Measurements from ENCODE around the gene EGF.
A peak's percentile ranks its signal among the peaks of the same experiment; 100 is the strongest.
"Not testable (repeated sequence)": the region's sequence is repeated elsewhere in the genome, so short reads cannot be mapped to it uniquely, and the experiment has no call there.

EGF gene

DNA sequence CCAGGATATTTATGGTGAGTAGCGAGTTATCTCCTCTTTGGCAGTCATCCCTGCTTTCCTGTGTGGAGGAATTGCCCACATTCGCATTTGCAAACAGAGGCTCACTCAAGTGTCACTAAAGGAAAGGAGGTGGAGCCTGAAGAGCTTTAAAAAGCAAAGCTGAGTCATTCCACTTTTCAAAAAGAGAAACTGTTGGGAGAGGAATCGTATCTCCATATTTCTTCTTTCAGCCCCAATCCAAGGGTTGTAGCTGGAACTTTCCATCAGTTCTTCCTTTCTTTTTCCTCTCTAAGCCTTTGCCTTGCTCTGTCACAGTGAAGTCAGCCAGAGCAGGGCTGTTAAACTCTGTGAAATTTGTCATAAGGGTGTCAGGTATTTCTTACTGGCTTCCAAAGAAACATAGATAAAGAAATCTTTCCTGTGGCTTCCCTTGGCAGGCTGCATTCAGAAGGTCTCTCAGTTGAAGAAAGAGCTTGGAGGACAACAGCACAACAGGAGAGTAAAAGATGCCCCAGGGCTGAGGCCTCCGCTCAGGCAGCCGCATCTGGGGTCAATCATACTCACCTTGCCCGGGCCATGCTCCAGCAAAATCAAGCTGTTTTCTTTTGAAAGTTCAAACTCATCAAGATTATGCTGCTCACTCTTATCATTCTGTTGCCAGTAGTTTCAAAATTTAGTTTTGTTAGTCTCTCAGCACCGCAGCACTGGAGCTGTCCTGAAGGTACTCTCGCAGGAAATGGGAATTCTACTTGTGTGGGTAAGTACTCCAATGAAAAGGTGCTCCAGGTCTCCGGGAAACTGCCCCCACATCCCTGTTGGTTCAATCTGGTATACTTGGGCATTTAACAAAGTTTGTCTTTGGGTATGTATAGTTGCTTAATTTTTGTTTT is at the start of gene EGF:
TSS of gene EGF (plus strand) at position 178 of the 890 bp plus-strand sequence. CDS start at position 631, 453 bp downstream.
- peak; percentile 35 for DNase-seq (ENCODE audit: low spot score)

DNA sequence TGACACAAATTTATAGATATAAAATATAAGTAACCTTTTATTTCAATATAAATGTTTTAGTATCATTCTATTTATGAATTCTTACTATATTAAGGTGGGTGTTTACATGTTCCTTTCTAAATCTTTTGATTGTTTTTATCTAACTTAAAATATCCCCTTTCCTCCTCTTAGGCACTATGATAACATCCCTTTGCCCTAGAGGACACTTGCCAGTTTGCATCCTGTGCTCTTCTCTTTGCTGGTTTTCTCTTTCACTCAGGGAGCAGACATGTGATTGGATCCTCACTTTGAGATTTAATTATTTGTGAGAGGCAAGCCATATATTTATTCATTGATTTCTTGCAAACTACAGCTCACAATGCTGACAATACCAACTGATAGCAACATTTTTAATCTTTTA is 48.5 kb upstream of the EGF start:
- DNase-seq (ENCODE audit: low spot score) = no peak

DNA sequence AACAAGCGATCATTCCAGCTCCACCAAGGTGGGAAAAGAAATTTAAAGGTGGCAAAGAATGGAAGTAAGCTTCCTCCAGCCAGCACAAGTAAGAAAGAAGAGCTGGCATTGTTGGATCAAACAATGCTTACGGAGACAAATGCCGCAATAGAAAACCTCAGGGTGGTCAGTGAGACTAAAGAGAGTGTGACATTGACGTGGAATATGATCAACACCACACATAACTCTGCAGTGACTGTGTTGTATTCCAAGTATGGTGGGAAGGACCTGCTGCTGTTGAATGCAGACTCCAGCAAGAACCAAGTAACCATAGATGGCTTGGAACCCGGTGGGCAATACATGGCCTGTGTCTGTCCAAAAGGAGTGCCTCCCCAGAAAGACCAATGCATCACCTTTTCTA is 42.6 kb upstream of the EGF start:
- no peak for DNase-seq (ENCODE audit: low spot score)

DNA sequence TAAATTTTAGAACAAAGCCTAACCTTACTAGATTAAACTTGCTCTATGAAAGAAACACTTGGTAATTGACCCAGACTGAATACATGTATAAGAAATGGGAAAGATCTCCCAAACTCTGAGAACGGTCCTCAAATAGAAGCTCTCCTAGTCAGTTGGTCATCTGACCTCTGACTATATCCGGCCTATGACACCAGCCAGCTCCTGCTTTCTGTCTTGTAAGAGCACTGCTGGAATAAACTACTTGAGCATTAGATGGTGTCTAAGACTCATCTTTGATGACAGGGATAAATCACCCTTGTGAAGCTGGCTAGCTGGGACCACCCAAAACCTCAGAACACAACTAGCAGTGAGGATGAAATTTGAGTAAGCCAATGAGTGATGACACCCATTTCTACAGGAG is 40.6 kb upstream of the EGF start:
- DNase-seq (ENCODE audit: low spot score) = no peak

DNA sequence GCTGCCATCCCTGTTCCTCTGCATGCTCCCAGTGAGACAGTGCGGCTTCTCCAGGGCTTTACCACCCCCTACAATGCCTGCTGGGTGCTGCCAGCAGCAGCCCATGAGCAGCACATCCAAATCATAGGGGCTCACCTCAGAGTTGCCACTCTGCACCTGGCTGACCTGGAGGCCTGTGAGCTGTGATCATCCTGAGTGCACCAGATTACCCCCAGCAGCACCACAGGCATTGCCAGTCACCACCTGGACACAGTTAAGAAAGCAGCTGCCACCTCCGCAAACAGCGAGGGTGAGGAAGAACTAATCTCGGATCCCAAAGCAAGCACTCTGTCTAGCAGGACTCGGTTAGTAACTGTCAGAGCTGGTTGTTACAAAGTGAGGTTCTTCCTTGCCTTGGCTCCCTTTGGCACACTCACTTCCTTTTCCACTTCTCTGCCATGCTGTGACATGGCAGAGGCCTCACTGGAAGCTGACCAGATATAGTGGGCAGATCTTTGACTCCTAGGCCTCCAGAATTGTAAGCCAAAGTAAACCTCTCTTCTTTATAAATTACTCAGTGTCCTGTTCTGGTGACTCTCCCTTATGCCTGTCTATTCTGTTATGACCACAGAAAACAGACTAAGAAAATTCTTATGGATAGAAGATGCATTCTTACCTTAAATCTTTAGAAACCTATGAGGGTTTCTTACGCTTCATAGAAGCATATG is 39.6 kb upstream of the EGF start:
- no peak for DNase-seq (ENCODE audit: low spot score)

DNA sequence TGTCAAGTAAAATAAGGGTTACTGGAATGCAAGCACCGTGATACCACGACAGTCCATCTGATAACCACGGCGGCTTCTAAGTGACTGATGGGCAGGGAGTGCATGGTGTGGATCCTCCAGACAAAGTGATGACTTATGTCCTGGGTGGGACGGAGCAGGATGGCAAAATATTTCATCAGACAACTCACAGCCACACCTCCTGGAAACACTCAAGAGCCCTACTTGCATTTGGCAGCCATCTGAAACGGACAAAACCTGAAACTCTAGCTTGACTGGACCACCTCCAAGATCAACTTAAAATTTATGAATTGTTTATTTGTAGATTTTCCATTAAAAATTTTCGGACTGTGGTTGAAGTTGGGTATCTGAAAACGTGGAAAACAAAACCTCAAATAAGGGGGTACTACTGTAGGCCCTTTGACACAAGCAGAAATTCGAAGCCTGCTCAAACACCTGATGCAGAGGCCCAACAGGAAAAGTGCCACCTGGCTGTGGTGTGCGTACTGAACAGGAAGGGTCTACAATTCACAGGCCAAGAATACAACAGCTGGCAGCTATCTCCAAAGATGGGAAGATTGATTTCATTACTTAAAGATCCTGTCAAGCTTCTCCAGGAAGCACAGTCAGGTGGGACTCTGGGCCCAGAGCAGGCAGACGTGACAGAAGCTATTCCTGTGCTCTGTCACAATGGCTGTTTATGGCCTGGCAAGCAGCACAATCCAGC is 38.7 kb upstream of the EGF start:
- DNase-seq (ENCODE audit: low spot score) = no peak

DNA sequence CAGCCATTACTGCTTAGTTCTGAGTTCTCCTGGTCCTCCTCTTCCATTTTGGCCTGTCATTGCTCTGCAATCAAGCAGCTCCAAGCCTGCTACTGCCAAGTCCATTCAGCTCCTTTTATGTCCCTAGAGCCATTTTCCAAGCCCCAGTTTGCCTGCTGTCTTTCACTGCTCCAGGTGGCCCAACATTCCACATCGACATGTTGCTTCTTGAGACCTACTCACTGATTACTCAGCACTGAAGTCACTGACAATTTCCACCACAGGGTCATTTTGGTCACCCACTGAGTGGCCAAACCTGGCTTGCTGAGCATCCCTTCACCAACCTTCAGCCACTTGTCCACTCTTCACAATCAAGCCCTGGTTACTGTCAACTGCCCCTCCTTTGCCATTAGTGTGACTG is 37.6 kb upstream of the EGF start:
- DNase-seq (ENCODE audit: low spot score) = no peak

DNA sequence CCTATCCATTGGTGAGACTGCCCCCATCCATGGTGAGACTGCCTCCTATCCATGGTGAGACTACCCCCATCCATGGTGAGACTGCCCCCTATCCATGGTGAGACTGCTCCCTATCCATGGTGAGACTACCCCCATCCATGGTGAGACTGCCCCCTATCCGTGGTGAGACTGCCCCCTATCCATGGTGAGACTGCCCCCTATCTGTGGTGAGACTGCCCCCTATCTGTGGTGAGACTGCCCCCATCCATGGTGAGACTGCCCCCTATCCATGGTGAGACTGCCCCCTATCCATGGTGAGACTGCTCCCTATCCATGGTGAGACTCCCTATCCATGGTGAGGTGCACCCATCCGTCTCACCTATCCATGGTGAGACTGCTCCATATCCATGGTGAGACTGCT is 37.1 kb upstream of the EGF start:
- DNase-seq (ENCODE audit: low spot score) = not testable (repeated sequence)

DNA sequence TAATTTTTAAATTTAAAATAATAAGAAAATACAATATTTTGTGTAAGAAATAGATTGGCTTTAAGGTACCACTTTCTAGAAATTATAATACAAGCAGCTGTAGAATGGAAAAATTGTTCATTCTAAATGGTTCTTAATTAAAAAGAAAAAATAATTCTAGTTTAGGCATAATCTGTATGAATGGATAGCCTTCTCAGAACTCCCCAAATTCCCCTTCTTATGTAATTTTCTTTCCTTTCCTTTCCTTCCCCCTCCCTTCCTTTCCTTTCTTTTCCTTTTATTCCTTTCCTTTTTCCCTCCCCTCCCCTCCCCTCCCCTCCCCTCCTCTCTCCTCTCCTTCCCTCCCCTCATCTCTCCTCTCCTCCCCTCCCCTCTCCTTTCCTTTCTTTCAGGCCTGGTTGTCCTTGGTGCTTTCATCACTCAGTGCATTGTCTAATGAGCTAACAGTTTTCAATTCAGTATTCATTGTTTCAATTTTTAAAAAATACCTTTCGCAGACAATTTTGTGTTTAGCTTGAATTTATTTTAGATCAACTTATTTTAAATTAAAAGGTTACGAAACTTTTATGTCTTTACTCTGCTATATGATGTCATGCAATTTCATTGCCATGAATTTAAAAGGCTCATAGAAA is 35.9 kb upstream of the EGF start:
- DNase-seq (ENCODE audit: low spot score) = no peak

DNA sequence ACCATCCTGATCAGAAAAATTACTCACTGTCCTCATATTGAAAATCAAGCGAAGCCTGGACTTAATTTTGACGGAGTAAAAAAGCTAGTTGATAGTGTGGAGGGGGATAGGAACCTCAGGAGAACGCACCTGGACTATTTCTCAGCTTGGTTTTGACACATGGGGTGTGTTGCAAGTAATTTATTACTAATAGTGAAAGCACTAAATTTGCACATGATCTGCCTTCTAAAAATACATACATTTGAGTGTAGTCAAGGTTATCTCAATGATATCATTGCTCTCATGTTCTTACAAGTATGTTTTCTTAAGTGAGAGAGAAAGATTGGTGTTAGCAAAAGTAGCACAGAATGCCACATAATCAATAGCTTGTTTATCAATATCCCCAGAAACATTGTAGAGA is 35.3 kb upstream of the EGF start:
- no peak for DNase-seq (ENCODE audit: low spot score)

DNA sequence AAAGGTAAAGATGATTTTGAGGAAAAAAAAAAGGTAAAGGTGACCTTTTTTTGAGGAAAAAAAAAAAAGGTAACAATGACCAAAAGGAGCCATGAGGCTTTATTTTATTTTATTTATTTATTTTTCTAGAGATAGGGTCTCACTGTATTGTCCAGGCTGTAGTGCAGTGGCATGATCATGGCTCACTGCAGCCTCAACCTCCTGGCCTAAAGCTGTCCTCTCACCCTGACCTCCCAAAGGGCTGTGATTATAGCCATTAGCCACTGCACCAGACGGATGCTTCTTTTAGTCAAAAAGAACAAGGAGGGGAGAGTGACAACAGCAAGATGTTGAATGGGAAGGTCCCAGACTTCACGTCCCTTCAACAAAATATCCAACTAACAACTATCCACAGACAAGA is 34.3 kb upstream of the EGF start:
- DNase-seq (ENCODE audit: low spot score) = no peak

DNA sequence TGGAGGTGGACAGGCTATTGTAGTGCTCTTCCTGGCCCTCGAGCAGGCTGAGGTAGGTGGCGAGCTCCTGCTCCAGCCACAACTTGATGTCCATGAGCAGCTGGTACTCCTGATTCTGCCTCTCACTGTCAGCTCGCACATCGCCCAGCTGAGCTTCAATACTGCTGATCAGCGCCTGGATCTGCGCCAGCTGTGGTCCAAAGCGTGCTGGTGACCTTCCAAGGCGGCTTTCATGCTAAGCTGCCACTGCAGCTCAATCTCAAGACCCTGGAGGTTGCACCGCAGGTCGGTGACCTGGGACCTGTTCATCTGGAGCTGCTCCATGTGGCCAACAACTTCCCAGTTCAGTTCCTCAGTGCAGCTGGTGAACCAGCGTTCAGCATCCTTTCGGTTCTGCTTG is 33.6 kb upstream of the EGF start:
- DNase-seq (ENCODE audit: low spot score) = no peak

DNA sequence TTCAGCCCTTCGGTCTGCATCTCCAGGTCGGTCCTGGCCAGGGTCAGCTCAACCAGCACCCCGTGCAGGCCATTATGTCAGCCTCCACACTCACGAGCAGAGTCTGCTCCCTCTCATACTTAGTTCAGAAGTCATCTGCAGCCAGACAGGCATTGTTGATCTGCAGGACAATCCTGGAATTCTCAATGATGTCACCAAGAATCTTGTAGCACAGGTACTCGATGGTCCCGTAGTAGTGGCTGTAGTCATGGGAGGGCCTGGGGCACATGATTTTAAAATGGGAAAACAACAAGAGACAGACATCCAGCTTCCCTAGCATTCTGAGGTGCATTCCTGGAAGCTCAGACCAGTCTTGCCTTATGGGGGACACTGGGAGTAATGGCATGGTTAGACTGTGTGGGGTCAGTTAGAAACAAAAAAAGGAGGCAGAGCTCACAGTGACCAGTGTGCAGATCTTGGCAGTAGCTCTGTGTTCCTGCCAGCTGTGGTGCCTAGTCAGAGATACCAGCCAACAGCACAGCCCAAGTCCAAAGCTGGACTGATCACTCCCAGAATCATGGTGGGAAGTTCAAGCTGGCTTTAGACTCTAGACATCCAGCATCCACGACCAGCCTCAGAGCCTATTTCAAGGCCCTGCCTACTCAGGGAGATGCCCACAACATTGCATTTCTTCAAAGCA is 32.9 kb upstream of the EGF start:
- no peak for DNase-seq (ENCODE audit: low spot score)

DNA sequence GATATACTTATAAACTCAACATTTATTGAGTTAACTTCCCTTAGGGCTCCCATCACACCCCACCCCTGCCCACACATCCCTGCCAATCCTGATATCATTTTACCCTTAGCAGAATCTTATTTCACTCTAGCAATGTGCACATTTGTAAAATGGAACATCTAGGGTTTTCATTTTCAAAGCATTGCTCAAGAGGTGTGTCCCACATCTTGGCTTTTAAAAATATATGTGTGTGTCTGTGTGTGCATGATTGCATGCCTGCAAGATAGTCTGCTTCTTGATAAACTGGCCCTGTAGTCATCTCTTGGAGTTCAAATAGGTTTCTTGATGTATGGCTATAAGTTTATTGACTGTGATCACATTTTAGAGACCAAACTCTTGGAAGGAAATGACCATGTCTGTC is 26.4 kb upstream of the EGF start:
- no peak for DNase-seq (ENCODE audit: low spot score)

DNA sequence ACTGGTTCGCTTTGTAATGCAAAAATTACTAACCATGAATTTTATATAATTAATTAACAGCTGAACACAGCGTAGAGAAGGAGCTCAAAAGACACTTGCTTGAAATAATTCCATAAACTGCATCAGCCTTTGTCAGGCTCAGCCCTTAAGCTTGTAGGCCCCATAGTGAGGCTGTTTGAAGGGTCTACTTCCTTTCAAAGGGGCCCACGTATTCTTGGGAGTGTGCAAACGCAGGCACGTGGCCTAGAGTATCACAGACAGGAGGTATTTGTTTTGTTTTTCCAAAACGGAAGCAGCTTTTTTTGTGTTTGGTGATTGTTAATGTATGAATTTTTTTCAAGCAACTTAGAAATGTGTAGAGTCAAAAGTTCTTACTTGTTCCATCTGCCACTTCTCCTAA is 25.6 kb upstream of the EGF start:
- DNase-seq (ENCODE audit: low spot score) = no peak

DNA sequence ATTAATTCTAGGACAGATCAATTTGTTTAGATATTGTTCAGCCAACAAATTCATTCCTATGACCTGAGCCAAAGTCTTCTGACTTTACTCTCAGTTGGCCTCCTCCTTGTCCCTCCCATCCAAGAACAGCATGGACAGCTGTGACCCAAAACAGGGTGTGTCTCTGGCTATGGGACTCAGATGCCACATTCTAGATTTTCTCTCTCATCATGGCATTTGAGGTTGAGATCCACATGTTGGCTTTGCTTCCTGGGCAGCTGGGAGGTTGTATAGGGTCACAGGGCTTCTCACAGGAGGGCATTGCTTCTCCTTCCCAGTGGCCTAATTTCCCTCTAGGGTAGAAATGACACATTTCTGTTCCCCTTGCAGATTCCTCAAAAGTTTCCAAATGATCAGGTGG is 22.6 kb upstream of the EGF start:
- DNase-seq (ENCODE audit: low spot score) = no peak

DNA sequence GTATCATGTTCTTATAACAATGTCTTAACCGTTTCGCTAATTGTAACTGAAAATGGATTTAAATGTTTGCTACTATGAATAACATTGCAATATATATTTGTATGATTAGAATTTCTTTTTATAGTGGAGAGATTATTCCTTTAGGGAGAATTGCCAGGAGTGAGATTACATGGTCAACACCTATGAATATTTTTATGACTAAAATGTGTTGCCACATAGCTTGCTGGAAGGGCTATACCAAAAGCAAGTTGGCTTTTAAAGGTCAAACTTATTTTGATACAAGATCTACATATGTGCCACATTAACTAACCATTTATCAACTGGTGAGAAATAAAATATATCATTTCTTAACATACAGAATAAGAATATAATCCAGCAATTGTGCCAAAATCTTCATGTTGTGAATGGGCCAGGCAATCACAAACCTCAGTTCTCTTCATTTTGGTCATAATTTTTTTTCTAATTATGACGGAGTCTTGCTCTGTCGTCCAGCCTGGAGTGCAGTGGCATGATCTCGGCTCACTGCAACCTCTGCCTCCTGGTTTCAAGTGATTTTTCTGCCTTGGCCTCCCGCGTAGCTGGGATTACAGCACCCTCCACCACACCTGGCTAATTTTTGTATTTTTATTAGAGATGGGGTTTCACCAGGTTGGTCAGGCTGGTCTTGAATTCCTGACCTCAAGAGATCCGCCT is 10.0 kb upstream of the EGF start:
- DNase-seq (ENCODE audit: low spot score) = no peak

DNA sequence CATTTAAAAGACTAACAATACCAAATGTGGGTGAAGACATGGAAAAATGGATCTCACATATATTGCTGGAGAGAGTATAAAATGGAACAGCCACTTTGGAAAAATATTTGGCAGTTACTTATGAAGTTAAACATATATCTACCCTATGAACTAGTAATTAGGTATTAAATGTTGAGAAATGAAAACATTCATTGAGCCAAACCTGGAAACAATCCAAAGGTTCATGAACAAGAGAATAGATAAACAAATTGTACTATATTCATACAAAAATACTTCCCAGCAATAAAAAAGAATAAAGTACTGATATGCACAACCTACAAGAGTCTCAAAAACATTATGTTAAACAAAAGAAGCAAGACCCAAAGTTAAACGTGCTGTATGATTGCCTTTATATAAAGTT is 4.0 kb upstream of the EGF start:
- DNase-seq (ENCODE audit: low spot score) = no peak

DNA sequence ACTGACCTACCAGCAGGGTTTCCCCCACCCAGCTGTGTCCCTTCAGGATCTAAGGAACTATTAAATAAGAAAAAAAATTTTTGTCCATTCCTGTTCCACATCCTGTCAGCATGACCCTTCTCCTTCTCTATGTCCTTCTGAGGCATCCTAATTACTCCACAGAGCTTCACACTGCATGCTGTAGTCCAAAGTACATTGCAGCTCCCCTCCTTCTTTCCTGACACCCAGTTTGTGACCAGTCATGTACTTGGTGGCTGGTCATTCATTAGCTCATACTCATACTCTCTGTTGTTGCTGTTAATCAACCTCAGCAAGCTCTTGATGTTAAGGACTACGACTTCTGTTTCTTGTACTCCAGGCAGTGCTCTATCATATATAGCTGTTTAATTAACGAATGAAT is 2.4 kb upstream of the EGF start:
- DNase-seq (ENCODE audit: low spot score) = no peak

DNA sequence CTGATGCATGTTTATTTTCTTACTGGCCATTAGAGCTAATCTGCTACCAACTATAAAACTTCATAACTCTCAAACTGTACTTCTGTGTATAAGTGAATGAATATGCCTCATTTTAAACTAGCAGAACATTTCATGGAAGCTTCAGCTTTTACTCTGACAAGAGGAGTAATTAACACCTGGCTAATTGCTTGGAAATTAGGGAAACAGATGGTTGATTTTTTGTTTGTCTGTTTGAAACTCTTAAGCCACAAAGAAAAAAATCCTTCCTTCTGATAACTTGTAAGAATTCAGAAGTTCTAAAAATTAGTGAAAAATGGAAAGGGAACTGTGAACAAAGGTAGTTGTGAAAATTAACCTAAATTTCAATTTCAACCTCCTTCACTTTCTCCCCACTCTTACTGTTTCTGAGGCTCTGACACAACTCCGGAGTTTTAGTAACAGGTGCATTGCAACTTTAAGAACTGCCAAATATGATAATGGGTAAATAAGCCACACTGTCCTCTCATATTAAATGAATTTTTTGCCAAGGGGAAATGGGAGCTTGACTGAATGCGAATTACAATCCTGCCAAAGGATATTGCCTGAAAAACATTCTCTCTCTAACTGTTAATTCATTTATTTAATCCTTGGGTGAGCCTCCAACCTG is 1.0 kb downstream of the EGF start:
- DNase-seq (ENCODE audit: low spot score) = no peak

DNA sequence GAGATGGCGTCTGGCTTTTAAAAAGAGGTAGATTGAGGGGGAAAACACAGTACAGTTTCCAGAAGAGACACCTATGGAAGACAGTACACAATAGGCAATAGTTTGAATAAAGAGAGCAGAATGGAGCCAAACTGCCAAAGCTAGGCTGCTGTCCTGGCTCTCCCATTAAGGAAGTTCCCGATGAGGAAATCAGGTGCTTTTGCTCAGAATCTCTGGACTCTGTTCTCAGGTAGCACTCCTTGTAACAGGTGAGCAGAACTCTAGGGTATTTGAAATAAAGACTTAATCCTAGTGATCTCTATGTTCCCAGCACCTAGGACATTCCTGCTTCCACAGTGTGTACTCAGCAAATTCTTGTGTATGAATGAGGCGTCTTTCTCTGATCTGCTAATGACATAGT is 1.6 kb downstream of the EGF start:
- no peak for DNase-seq (ENCODE audit: low spot score)

Measured in iPS-NIHi11 (cell line).